Hematopoietic multipotent progenitor cell treated with erythropoietin and hydrocortisone succinate and interleukin-3 and kit ligand, for 17 days (in vitro differentiated cells): ENCODE measurements around the gene JUNB.

Experiments
- DNase-seq: peaks from one replicate; pipeline ENCODE4 v3.0.0-alpha.2; 2015; ENCODE audit warnings: low spot score

JUNB gene

DNA sequence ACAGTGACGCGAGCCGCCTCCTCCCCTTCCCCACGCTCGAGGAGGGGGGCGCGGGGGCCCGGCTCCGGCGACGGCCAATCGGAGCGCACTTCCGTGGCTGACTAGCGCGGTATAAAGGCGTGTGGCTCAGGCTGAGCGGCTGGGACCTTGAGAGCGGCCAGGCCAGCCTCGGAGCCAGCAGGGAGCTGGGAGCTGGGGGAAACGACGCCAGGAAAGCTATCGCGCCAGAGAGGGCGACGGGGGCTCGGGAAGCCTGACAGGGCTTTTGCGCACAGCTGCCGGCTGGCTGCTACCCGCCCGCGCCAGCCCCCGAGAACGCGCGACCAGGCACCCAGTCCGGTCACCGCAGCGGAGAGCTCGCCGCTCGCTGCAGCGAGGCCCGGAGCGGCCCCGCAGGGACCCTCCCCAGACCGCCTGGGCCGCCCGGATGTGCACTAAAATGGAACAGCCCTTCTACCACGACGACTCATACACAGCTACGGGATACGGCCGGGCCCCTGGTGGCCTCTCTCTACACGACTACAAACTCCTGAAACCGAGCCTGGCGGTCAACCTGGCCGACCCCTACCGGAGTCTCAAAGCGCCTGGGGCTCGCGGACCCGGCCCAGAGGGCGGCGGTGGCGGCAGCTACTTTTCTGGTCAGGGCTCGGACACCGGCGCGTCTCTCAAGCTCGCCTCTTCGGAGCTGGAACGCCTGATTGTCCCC, at the start of gene JUNB:
JUNB (plus strand) TSS at position 142 of the 706 bp plus-strand sequence; CDS start at position 428, 286 bp downstream.
- peak; percentile 96 for DNase-seq

DNA sequence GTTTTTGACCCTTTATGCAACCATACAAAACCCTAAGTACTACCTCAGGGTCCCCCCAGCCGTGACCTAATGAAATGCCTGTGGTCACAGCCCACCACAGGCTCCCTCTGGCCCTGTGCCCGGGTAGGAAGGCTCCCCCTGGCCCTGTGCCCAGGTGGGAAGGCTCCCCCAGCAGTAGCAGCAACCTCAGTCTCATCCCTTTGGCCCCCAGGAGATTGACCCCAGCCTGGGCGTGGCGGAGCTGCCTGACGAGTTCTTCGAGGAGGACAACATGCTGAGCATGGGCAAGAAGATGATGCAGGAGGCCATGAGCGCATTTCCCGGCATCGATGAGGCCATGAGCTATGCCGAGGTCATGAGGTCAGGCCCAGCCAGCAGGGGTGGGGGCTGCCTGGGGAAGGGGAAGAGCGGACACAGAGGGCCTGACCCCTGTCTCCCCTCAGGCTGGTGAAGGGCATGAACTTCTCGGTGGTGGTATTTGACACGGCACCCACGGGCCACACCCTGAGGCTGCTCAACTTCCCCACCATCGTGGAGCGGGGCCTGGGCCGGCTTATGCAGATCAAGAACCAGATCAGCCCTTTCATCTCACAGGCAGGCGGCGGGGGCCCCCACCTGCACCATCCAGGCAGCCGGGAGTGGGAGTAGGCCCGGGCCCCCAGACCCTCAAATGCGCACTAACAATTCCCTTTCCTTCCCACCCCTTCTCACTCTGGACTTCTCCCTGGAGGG, 46.0 kb upstream of the JUNB start:
- no peak for DNase-seq

GRCh38 chr19:12748489-12748888, 42.8 kb upstream of the JUNB start:
- no peak for DNase-seq

- DNase-seq = no peak
Measured at GRCh38 chr19:12749938-12750521, 41.3 kb upstream of the JUNB start.

GRCh38 chr19:12750851-12751250, 40.4 kb upstream of the JUNB start:
- no peak for DNase-seq

GRCh38 chr19:12751635-12752034, 39.7 kb upstream of the JUNB start, which contains the start of gene BEST2:
BEST2 (plus strand) TSS chr19:12751791; CDS start chr19:12752593, 802 bp downstream.
- no peak for DNase-seq

GRCh38 chr19:12752056-12752781, 39.1 kb upstream of the JUNB start:
- no peak for DNase-seq

DNA sequence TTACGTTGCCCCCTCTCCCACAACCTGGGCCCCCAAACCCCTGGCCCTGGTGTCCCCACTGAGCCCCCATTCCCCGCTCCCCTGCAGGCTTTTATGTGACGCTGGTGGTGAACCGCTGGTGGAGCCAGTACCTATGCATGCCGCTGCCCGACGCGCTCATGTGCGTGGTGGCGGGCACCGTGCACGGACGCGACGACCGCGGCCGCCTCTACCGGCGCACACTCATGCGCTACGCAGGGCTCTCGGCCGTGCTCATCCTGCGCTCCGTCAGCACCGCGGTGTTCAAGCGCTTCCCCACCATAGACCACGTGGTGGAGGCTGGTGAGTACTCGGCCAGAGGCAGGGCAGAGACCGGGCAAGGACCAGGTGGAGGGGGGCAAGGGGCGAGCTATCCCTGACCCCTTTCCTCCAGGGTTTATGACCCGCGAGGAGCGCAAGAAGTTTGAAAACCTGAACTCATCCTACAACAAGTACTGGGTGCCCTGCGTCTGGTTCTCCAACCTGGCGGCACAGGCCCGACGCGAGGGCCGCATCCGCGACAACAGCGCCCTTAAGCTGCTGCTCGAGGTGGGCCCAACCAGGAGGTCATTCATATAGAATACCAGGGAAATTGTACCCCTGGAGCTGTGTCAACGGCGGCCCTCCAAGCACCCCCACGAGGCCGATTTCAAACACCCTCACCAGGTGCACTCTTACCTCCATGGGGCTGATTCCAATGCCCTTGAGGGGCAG, 36.7 kb upstream of the JUNB start:
- no peak for DNase-seq

GRCh38 chr19:12756150-12756883, 35.0 kb upstream of the JUNB start:
- no peak for DNase-seq

DNA sequence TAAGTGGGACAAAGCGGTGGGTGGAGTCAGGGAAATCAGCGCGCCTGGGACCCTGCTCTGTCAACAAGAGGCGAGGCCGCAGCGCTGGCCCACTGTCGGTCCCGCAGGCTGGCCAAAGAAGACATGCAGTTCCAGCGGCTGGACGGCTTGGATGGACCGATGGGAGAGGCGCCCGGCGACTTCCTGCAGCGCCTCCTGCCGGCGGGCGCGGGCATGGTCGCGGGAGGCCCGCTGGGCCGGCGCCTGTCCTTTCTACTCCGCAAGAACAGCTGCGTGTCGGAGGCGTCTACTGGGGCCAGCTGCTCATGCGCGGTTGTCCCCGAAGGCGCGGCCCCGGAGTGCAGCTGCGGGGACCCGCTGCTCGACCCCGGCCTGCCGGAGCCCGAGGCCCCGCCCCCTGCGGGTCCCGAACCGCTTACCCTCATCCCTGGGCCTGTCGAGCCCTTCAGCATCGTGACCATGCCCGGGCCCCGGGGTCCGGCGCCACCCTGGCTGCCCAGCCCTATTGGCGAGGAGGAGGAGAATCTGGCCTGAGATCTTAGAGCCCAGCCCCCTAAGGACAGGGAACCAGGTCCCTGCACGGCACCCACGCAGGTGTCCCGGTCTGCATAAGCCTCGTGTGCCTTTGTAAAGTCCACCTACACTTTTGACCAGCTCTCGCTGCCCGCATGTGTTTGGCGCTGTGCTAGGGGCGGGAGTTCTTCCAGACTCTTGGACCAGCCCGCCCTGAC, 33.6 kb upstream of the JUNB start:
- peak; percentile 75 for DNase-seq

GRCh38 chr19:12759686-12760085, 31.6 kb upstream of the JUNB start:
- no peak for DNase-seq

DNA sequence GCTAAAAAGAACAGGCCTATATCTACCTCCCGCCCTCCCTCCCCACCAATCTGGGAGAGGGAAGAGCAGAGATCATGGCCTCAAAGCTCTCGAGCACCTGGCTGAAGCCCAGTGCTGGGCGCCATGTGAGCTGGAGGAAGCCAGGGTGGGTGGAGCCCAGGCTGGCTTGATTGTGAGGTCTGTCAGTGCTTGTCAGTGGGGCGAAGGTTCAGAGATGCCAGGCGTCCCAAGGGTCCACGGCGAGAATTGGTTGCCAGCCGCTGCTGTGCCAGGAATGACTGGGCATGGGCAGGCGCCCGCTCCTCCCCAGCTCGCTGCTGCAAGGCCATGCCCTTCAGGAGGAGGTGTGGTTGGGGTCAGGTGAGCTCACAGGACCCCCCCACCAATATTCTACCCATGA, 28.2 kb upstream of the JUNB start:
- no peak for DNase-seq

- DNase-seq = no peak
Measured at GRCh38 chr19:12764698-12765097, 26.6 kb upstream of the JUNB start.

- DNase-seq = no peak
Measured at GRCh38 chr19:12766051-12766521, 25.2 kb upstream of the JUNB start.

DNA sequence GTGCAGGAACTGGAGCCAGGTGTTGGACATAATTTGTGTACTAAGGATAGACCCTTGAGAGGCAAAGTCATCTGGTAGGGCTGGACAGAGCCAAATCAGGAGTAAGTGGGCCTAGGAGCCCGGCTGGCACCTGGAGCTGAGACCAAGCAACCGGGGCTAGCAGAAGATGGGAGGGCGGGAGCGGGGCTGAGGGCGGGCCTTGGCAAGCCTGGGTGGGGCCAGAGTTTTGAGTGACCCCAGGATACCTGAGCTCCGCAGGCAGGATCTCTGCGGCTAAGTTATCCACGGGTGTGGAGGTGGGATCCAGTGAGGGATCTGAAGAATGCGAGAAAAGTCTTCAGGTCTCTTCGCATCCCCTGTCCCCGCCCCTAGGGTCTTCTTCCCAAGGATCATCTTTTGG, 24.1 kb upstream of the JUNB start:
- DNase-seq = no peak

DNA sequence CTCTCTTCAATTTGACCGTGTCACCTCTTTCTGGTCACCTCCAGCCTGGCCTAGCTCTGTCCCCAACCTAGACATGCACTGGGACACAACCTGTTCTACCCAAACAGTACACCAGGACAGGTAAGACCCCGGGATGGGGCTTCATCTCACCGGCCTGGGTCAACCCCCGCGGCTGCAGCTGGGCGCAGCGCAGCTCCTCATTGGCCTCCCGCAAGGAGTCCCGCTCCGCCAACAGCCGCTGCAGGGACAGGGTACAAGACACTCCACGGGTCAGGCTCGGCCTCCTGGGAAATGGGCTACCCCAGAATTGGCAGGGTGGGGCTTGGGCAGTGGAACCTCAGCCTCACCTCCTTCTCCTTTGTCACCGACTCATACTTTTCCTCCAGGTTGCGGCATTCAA, 23.6 kb upstream of the JUNB start:
- no peak for DNase-seq

DNA sequence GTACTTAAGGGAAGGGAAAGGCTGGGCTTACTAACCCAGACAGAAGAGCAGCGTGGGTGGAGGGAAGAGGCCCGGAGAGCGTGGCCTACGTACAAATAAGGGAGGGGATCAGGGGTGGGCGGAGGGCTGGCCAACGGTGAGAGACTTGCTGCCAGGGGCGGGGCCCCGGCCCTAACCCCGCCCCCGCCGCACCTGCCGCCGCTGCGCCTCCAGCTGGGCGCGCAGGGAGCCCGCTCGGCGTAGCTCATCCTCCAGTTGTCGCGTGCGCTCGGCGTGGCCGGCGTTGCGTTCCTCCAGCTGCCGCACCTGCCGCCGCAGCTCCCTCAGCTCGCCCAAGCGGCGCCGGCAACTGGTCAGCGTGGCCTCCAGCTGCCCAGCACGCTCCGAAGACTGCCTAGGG, 21.6 kb upstream of the JUNB start:
- DNase-seq = no peak

DNA sequence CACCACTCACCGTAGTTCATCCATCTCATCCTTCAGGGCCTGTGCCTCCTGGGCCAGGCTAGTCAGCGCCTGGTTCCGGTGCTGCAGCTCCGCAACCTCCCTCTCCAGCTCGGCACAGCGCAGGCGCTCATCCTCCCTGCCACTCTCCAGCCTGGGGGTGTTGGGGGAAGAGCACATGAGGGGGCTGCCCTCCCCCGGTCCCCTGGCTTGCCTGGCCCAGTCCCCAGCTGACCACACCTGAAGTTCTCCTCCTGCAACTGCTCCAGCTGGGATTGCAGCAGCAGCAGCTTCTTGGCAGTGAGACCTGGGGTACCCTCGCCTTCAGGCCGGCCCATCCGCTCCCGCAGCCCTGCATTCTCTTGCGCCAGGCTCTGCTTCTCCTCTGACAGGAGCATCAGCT, 20.4 kb upstream of the JUNB start:
- DNase-seq = no peak

- no peak for DNase-seq
Measured at GRCh38 chr19:12772323-12772722, 19.0 kb upstream of the JUNB start.

DNA sequence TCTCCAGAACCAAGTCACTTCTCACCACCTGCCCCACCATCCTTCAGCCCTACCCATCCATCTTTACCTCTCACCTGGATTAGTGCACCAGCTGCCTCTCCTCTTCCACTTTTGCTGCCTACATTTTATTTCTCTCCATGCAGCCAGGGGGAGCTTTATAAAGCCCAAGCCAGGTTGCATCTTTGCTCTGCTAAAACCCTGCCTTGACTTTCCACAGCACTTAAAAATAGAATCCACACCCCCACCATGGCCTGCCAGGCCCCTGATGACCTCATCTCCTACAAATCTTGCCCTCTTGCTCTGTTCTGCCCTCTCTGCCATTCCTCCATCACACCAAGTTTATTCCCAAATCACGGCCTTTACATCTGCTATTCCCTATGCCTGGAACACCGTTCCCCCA, 17.7 kb upstream of the JUNB start:
- no peak for DNase-seq
